ENCODE measurements around the gene TNIP2.

GRCh38 chr4:2742823-2743517 lies 13.2 kb downstream of the TNIP2 start:
- TF ChIP-seq POLR2AphosphoS5 (IDR thresholded peaks at IDR 0.05; ENCODE audit: borderline replicate concordance, low read depth, low read length) (no peak), EZH2 (IDR thresholded peaks at IDR 0.05) (no peak), FOXP2 (optimal IDR thresholded peaks at IDR 0.05; ENCODE audit: control extremely low read depth, extremely low read length, insufficient read depth) (no peak)
